GM23338 (cell line): ENCODE measurements around the gene EXTL1. TPM values are rescaled to one million over a fixed set of nuclear protein-coding genes. Genes with fewer than 3 reads are reported as not detected.

Experiments used
- ATAC-seq: fragments of 200-7000 bp; cut with Tn5 transposase; 3 replicates; pipeline ENCODE4 v1.9.1; 2020
- DNase-seq: peaks from one replicate; pipeline ENCODE4 v3.0.0-alpha.2; 2015; ENCODE audit warnings: low spot score
- H2AFZ ChIP-seq: fragments of 200-600 bp; sonication (generic); 2 replicates; pipeline ENCODE4 v1.8.0; 2016; ENCODE audit warnings: antibody characterized with exemption, mild to moderate bottlenecking, moderate library complexity
- H3F3A ChIP-seq: fragments of 200-600 bp; sonication (generic); replicated peaks from 2 replicates; pipeline ENCODE4 v1.8.0; 2017; ENCODE audit warnings: antibody characterized with exemption, mixed run types, low read depth
- H3K27ac ChIP-seq: fragments of 200-600 bp; sonication (generic); 2 replicates; pipeline ENCODE4 v1.6.1; 2016; ENCODE audit warnings: low read depth
- H3K27me3 ChIP-seq: fragments of 200-600 bp; sonication (generic); 2 replicates; pipeline ENCODE4 v1.8.0; 2016; ENCODE audit warnings: mild to moderate bottlenecking, mixed run types, moderate library complexity; ENCODE audit not compliant: insufficient read depth
- H3K36me3 ChIP-seq: fragments of 200-600 bp; sonication (generic); 2 replicates; pipeline ENCODE4 v1.8.0; 2016; ENCODE audit warnings: mild to moderate bottlenecking; ENCODE audit not compliant: insufficient read depth
- H3K4me1 ChIP-seq: fragments of 200-600 bp; sonication (generic); 2 replicates; pipeline ENCODE4 v1.8.0; 2016; ENCODE audit warnings: mild to moderate bottlenecking, moderate library complexity; ENCODE audit not compliant: insufficient read depth
- H3K4me2 ChIP-seq: fragments of 200-600 bp; sonication (generic); 2 replicates; pipeline ENCODE4 v1.7.1; 2017; ENCODE audit warnings: mixed run types
- H3K4me3 ChIP-seq: fragments of 200-600 bp; sonication (generic); 2 replicates; pipeline ENCODE4 v1.6.1; 2016; ENCODE audit warnings: mixed run types
- H3K79me2 ChIP-seq: fragments of 200-600 bp; sonication (generic); replicated peaks from 2 replicates; pipeline ENCODE4 v1.8.0; 2017; ENCODE audit warnings: mild to moderate bottlenecking; ENCODE audit not compliant: insufficient read depth
- H3K9me2 ChIP-seq: fragments of 200-600 bp; sonication (generic); 2 replicates; pipeline ENCODE4 v1.8.0; 2017; ENCODE audit not compliant: insufficient read depth
- H4K20me1 ChIP-seq: fragments of 200-600 bp; sonication (generic); replicated peaks from 2 replicates; pipeline ENCODE4 v1.8.0; 2017; ENCODE audit warnings: mild to moderate bottlenecking; ENCODE audit not compliant: insufficient read depth
- H3K27ac Mint-ChIP-seq: 2 replicates; pipeline ENCODE4 v1.8.0; 2020; ENCODE audit warnings: inconsistent platforms, mild to moderate bottlenecking, moderate library complexity, mixed read lengths
- H3K27me3 Mint-ChIP-seq: 3 replicates; pipeline ENCODE4 v1.8.0; 2022; ENCODE audit warnings: low read depth, mild to moderate bottlenecking, moderate library complexity, mixed read lengths, inconsistent platforms; ENCODE audit not compliant: insufficient read depth, poor library complexity
- H3K36me3 Mint-ChIP-seq: 3 replicates; pipeline ENCODE4 v1.8.0; 2021; ENCODE audit warnings: low read depth, mild to moderate bottlenecking, inconsistent platforms, moderate library complexity, mixed read lengths
- H3K4me1 Mint-ChIP-seq: 3 replicates; pipeline ENCODE4 v1.8.0; 2020; ENCODE audit warnings: mild to moderate bottlenecking, inconsistent platforms, mixed read lengths
- H3K4me3 Mint-ChIP-seq: 3 replicates; pipeline ENCODE4 v1.8.0; 2021; ENCODE audit warnings: moderate library complexity, mild to moderate bottlenecking, inconsistent platforms, mixed read lengths
- H3K9me3 Mint-ChIP-seq: 3 replicates; pipeline ENCODE4 v1.8.0; 2020; ENCODE audit warnings: moderate library complexity, mild to moderate bottlenecking, inconsistent platforms, mixed read lengths
- NANOG ChIP-seq: IDR thresholded peaks from 2 replicates; pipeline ENCODE4 v1.6.1; 2016; ENCODE audit warnings: antibody characterized with exemption, borderline replicate concordance
- REST ChIP-seq: IDR thresholded peaks from one replicate; pipeline ENCODE4 v1.6.1; 2018; ENCODE audit warnings: antibody characterized with exemption; ENCODE audit not compliant: unreplicated experiment
- ZNF114 ChIP-seq: fragments of 250-450 bp; sonication (Bioruptor Pico); IDR thresholded peaks from 2 replicates; pipeline ENCODE4 v1.5.0; 2020; ENCODE audit warnings: mild to moderate bottlenecking, moderate library complexity
- ZNF462 ChIP-seq: fragments of 250-450 bp; sonication (Bioruptor Pico); IDR thresholded peaks from 2 replicates; pipeline ENCODE4 v1.5.0; 2020; ENCODE audit warnings: mild to moderate bottlenecking, moderate library complexity
- polyA plus RNA-seq: library from polyadenylated mRNA; unstranded; fragments of >200 nt; fragmentation: Nextera tagmentation; extraction: Ambion mirVana; gene quantifications from 2 replicates; pipeline ENCODE4 v1.2.1, GENCODE V29; 2016
- total RNA-seq: library from RNA; depleted of rRNA; stranded (reverse); fragments of >200 nt; shearing (Covaris generic); gene quantifications from 2 replicates; pipeline ENCODE4 v1.2.3, GENCODE V29; 2014

Gene EXTL1
- total and polyA plus RNA-seq, 2 experiments from 2014 or later, result 0.37 to 1.2 TPM

- TF ChIP-seq ZNF462 (CRISPR knock-in tag), result no peak
Observed at GRCh38 chr1:25973610-25974321, 47.8 kb upstream of the EXTL1 start (continued).

- peaks cover 5% of the 10 kb centered on the region for H3K27me3 Mint-ChIP-seq
- H3K36me3 ChIP-seq, result peaks cover 23% of the 10 kb centered on the region; the same call in 1 of the 2 replicates
- H3K36me3 Mint-ChIP-seq, result peaks cover 35% of the 10 kb centered on the region
- H3K79me2 ChIP-seq, result no peaks in the 10 kb centered on the region
- no peak overlapping the region for H2AFZ ChIP-seq
- no peaks in the 10 kb centered on the region for H3K4me1 ChIP-seq
- H3K9me3 Mint-ChIP-seq, result no peaks in the 10 kb centered on the region
- no peak overlapping the region for H3K4me3 Mint-ChIP-seq
- no peak overlapping the region for H3K4me2 ChIP-seq
- H3K4me1 Mint-ChIP-seq, result no peaks in the 10 kb centered on the region
- no peaks in the 10 kb centered on the region for H3F3A ChIP-seq
- H3K4me3 ChIP-seq, result no peak overlapping the region
- no peaks in the 10 kb centered on the region for H4K20me1 ChIP-seq
- ATAC-seq (no peak), DNase-seq (no peak)
- H3K27me3 ChIP-seq, result no peaks in the 10 kb centered on the region
- H3K27ac ChIP-seq, result no peak overlapping the region
- H3K9me2 ChIP-seq, result no peaks in the 10 kb centered on the region
- no peak for TF ChIP-seq ZNF114 (CRISPR knock-in tag)
- TF ChIP-seq ZNF462 (CRISPR knock-in tag), result no peak
- no peak for TF ChIP-seq REST
- no peak for TF ChIP-seq NANOG
- no peak overlapping the region for H3K27ac Mint-ChIP-seq
Observed at GRCh38 chr1:25977801-25978200, 43.8 kb upstream of the EXTL1 start.
